Measurements from ENCODE around the gene BICDL2.

BICDL2 gene

DNA sequence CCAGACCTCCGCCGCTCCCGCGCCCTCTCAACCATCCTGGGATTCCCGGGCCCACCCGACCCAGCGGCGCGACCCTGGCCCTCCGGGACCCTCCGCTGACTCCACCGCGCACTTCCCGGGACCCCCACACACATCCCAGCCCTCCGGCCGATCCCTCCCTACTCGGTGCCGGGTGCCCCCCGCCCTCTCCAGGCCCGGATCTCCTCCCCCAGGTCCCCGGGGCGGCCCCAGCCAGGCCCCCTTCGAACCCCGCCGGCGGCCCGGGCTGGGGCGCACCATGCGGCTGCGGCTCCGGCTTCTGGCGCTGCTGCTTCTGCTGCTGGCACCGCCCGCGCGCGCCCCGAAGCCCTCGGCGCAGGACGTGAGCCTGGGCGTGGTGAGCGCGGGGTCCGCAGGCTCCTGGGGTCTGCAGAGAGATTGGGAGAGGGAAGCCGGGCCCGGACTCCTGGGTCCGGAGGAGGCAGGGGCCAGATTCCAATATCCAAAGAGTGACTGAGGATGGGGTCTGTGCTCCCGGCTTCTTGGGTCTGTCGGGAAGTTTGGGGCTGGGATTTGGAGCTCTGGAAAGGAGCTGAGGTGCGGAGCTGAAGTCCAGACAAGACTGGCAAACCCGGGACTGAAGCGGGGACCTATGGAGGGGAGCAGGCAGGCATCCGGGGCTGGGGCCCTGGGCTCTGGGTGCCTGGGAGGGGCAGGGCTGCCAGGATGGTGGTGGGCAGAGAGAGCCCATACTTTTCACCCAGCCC lies 10.1 kb upstream of the BICDL2 start:
- DNase-seq, result no peak

GRCh38 chr16:3045758-3046640 lies 9.3 kb upstream of the BICDL2 start, which contains the start of gene MMP25:
TSS of gene MMP25 (plus strand) at chr16:3046561. CDS start at chr16:3046918, 357 bp downstream.
- no peak for DNase-seq

DNA sequence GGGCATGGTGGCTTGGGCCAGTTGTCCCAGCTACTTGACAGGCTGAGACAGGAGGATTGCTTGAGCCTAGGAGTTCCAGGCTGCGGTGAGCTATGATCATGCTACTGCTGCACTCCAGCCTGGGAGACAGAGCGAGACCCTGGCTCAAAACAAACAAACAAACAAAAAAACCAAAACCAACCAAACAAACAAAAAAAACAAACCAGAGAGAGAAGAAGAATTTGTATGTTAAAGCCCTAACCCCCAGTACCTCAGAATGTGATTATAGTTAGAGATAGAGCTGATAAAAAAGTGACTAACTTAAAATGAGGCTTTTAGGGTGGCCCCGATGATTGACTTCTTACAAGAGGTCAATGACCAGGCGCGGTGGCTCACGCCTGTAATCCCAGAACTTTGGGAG lies 8.0 kb upstream of the BICDL2 start:
- no peak for DNase-seq

DNA sequence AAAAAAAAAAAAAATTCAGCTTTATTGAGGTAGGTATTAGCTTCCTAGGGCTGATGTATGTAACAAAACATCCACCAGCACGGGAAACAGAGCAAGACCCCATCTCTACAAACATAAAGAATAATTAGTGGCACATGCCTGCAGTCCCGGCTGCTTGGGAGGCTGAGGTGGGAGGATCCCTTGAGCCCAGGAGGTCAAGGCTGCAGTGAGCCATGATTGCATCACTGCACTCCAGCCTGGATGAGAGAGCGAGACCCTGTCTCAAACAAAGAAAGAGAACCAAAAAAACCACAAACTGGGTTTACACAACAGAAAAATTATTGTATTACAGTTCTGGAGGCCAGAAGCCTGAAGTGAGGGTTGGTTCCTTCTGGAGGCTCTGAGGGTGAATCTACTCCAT lies 5.6 kb upstream of the BICDL2 start:
- no peak for DNase-seq

GRCh38 chr16:3038896-3039295 lies 2.2 kb upstream of the BICDL2 start:
- no peak for DNase-seq

DNA sequence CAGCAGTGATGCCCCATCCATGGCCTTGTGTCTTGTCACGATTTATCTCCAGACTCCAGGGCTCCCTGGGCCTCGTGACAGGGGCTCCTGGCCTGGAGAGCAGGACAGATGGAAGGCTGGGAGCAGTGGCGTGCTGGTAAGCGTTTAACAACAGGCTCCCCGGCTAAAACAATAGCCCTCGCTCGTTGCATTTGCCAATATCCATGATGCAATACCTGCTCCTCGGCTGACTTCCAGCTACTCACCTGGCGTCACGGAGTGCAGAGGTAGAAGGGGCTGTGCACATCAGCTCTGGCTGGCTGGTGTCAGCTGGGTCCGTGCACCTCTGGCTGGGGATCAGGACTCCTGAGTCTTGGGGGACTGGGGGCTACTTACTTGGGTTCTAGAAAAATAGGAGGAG lies 1.5 kb upstream of the BICDL2 start:
- no peak for DNase-seq

- DNase-seq, result no peak
Observed at GRCh38 chr16:3035972-3036725, 595 bp downstream of the BICDL2 start.

GRCh38 chr16:3035289-3035971 lies 1.3 kb downstream of the BICDL2 start:
- no peak for DNase-seq

GRCh38 chr16:3032624-3033023 lies 4.1 kb downstream of the BICDL2 start:
- no peak for DNase-seq

DNA sequence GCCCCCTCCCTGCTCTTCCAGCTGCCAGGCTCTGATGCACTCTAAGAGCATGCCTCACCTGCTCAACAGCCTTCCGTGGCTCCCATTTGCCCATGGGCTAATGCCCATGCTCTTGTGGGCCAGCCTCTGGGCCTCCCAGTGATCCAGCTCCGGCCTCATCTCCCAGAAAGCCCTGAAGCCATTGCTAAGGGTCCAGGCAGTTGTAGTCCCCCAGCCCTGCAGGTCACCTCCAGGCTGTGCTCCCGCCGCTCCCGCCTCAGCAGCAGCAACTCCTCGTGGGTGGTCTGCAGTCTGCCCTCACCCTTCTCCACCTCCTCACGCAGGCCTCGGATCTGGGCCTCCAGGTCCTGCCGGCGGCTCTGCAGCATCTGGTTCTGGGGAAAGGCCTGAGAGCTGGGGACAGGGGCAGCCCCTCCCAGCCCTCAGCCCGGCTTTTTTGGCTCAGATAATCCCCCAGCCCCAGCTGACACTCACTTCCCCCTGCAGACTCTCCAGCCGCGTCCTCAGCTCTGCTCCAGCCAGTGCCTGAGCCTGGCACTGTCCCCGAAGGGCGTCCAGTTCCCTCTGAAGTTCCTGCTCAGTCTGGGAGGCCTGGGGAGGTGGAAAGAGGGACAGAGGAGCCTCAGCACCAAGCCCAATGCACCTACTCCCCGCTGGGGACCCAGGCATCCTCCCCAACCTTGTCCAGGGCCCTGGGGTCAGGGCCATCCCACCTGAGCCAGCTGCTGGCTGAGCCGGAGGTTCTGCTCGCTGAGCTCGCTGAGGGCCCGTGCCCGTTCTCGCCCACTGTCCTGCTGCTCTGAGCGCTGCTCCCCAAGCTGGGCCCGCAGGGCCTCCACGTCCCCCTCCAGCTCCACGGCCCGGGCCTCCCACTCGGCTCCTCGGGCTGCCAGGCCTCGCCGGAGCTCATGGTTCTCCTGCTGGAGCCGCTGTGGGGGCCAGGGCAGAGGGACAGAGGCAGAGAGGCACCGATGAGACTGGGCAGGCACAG lies 6.2 kb downstream of the BICDL2 start:
- DNase-seq, result no peak

GRCh38 chr16:3029491-3030221 lies 7.1 kb downstream of the BICDL2 start:
- no peak for DNase-seq

- DNase-seq, result no peak
Observed at GRCh38 chr16:3028716-3029319, 7.9 kb downstream of the BICDL2 start.

- peak; percentile 86 for DNase-seq
Observed at GRCh38 chr16:3027983-3028715, 8.6 kb downstream of the BICDL2 start.

DNA sequence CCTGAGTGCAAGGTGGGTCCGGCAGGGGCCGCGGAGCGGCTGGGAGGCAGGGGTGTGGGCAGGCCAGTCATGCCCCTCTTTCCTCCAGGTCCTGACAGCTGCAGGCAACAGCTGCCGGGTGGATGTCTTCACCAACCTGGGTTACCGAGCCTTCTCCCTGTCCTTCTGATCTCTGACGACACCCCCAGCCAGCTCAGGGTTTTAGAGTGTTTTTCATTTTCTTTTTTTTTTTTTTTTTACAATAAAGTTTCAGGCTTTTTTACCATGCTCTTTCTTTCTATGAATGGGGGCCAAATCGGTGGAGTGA lies 9.3 kb downstream of the BICDL2 start:
- no peak for DNase-seq

DNA sequence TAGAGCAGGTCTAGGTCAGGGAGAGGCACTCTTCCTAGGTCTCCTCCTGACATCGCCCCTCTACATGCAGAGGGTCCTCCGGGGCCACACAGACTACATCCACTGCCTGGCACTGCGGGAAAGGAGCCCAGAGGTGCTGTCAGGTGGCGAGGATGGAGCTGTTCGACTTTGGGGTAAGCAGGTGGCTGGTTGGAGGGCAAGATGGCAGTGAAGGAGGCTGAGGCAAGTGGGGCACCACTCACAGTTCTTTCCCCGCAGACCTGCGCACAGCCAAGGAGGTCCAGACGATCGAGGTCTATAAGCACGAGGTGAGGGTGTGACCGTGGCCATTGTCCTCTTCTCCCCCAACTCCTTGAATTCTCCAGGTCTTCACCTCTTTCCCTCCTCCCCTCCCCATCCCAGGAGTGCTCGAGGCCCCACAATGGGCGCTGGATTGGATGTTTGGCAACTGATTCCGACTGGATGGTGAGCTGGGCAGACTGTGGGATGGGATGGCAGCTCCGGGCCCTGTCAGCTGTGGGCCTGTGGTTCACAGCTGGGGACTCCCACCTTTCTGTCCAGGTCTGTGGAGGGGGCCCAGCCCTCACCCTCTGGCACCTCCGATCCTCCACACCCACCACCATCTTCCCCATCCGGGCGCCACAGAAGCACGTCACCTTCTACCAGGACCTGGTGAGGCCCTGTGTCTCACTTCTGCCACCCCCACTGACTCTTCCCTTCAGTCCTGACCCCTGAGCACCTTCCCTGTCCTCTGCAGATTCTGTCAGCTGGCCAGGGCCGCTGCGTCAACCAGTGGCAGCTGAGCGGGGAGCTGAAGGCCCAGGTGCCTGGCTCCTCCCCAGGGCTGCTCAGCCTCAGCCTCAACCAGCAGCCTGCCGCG lies 9.9 kb downstream of the BICDL2 start:
- DNase-seq, result no peak

- DNase-seq, result no peak
Observed at GRCh38 chr16:3026003-3026378, 10.8 kb downstream of the BICDL2 start.

- DNase-seq, result no peak
Observed at GRCh38 chr16:3025032-3026002, 11.4 kb downstream of the BICDL2 start.

Data from CD4-positive, alpha-beta T cell treated with Interleukin-15 for 1 hour (primary cell).